HG03097 (cell line): ENCODE results near the gene DNAJC5.
"Not testable (repeated sequence)": the region's sequence is repeated elsewhere in the genome, so short reads cannot be mapped to it uniquely, and the experiment has no call there.

Experiments used
- ATAC-seq: cut with Tn5 transposase; IDR thresholded peaks from one replicate; pipeline ENCODE4 v1.9.1; 2021; ENCODE audit not compliant: unreplicated experiment, low FRiP score

The DNAJC5 gene

DNA sequence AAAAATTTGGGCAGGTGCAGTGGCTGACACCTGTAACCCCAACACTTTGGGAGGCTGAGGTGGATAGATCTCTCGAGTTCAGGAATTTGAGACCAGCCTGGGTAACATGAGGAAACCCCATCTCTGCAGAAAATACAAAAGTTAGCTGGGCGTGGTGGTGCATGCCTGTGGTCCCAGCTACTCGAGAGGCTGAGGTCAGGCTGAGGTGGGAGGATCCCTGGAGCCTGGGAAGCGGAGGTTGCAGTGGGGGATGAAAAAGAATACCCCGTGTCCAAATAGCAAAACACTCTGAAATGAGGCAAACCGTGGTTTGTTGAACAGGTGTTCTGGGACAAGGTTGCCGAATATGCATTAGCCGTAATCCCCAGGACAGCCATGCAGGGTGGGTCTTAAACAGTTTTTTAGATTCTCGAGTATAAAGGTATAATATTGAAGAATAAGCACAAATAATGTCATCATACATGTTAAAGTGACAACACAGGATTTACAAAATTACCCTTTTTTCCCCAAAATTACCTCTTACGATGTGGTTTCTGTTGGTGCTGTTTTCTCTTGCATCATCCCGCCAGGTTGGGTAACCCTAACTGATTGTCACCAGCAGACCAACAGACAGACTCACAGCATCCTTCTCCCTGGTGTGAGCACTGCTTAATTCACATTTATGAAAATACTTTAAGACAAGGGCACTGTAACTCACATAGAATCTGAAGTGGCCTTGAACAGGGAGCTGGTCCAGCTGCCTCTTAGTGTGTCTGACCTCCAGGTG is 9.1 kb downstream of the DNAJC5 start:
- no peak for ATAC-seq

DNA sequence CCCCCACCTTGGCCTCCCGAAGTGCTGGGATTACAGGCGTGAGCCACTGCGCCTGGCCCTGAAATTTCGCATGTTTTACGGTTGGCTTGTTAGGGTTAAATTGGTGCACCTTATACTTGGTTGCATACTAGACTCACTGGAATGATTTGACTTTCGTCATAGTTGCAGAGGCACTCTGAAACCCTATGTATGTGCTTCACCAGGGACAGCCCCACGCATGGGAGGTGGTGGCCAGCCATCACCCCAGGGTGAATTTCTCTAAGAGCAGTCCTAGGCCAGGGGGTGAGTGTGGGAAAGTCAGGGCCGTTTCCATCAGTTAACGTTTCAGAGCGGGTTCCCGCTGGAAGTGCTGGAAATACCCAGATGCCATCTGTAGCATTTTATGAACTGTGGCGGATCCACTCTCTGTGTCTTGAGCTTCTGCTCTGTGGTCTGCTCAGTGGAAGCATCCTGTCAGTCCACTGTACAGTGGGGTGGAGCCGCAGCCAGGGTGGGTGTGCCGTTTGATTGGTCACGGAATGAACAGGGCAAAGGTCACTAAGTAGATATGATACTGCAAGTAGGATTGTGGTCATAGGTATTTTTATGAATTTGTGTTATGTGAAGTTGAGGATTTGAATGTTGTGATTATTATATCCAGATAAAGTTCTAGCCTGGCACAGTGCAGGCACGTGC is 13.2 kb downstream of the DNAJC5 start:
- no peak for ATAC-seq

DNA sequence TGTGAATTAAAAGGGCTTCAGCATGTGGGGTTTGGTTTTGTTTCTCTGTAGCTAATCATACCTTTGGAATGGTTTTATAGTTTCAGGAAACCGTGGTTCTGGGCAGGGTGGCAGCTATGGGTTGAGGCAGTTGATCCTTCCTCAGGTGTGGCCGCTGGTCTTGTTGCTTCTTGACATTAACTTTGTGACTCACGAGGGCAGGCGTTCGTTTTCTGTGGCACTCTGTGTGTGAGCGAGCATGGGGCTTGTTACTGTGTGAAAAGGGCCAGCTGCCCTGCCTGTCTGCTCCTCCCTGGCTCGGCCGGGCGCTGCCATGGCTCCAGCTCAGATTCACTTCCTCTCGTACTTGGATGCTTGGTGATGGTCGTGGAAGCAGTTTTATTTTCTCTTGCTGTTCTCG is 16.2 kb downstream of the DNAJC5 start:
- no peak for ATAC-seq

DNA sequence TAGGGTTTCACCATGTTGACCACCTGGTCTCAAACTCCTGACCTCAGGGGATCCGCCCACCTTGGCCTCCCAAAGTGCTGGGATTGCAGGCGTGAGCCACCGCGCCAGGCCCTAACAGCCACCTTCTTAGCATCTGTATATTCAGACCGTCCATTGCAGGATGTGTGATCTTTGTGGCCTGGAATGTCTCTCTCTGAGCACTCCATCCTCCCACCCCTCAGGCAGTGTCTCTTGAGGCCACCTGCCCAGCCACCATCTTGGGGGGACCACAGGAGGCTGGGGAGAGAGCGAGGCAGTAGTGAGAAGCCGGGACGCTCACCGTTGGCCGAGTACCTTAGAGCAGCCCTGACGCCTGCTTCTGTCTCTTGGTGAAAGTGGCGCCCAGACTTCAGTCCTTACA is 18.8 kb downstream of the DNAJC5 start:
- ATAC-seq: no peak

DNA sequence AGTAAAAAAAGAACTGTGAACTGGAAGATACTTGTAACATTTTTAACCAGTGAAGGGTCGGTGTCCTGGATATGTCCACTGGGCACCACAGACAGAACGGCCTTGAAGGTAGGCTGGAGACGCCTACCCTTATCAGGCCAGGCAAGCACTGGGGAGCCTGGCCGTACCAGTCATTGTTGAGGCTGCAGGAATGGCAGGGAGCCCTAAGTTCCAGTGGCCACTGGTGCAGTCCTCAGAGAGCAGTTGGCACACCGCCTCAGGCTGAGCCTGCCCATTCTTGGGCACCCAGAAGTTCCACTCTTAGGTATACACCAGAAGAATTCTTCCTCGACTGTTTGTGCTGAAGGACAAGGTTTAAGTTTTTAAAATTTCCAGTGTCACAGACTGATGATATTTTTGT is 20.5 kb downstream of the DNAJC5 start:
- no peak for ATAC-seq

DNA sequence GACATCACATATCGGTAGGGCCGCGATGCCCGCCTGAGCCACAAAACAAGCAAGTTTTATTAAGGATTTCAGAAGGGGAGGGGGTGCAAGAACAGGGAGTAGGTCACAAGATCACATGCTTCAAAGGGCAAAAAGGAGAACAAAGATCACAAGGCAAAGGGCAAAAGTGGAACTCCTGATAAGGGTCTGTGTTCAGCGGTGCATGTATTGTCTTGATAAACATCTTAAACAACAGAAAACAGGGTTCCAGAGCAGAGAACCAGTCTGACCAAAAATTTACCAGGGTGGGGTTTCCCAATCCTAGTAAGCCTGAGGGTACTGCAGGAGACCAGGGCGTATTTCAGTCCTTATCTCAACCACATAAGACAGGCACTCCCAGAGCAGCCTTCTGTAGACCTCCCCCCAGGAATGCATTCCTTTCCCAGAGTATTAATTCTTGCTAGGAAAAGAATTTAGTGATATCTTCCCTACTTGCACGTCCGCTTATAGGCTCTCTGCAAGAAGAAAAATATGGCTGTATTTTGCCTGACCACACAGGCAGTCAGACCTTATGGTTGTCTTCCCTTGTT is 21.5 kb downstream of the DNAJC5 start:
- ATAC-seq: not testable (repeated sequence)

DNA sequence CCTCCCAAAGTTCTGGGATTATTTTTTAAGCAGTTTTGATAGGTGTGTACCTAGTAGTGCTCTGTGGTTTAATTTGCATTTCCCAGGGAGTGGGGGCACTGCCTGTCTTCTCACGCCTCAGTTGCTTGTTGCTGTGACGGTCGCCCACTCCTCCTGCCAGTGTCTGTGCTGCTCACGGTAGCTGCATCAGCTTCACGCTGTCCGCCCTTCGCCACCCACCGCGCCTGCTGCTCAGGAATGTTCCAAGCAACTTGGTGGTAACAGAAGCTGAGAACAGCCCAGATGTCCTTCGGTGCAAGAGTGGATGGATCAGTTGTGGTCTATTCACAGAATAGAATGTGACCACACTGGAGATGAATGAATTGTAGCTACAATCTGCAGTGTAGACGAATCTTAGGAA is 22.9 kb downstream of the DNAJC5 start:
- ATAC-seq: no peak

DNA sequence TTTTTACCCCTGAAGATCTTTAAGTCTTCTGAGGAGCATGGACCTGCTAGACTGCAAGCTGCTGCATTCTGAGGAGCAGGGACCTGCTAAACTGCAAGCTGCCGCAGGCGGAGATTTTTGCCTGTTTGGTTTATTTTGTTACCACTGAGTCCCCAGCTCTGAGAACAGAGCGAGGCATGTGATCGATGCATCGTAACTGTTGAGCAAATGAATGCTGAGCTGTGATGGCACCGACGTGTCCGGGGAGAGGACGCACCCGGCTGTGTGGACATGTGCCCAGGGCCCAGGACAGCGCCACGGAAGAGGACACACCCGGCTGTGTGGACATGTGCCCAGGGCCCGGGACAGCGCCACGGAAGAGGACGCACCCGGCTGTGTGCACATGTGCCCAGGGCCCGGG is 24.2 kb downstream of the DNAJC5 start:
- ATAC-seq: no peak

DNA sequence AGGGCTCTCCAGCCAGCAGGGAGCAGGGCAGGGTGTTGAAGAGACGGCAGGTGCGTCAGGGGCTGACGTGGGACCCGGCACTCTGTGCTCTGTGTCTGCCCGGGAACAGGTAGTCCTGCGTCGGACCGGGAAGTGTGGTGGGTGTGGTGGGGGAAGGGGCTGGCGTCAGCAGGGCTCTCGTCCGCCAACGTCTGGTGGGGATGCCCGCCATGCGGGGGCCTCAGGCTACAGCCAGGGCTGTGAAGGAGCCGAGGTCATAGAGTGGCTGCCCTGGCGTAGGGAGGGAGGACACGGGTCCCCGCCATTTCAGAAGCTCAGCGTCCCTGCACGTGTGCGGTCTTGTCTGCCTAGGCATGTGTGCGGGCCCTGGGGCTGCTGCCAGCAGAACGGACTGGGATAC is 25.3 kb downstream of the DNAJC5 start:
- no peak for ATAC-seq

DNA sequence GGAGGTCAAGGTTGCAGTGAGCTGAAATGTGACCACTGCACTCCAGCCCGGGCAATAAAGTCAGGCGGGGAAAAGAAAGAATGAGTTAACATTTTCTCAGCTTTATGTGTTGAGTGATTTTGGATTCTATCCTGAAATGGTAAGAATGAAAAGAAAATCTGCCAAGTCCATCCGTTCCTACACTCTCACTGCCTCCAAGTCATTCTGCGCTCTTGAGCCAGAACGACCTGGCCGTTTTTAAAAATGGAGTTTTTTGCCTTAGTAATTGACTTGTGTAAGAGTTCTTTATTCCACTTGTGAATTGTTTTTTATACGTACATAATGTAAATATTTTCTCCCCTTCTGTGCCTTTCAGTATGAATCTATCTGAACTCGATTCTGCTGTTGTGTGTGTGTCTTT is 28.7 kb downstream of the DNAJC5 start:
- no peak for ATAC-seq

DNA sequence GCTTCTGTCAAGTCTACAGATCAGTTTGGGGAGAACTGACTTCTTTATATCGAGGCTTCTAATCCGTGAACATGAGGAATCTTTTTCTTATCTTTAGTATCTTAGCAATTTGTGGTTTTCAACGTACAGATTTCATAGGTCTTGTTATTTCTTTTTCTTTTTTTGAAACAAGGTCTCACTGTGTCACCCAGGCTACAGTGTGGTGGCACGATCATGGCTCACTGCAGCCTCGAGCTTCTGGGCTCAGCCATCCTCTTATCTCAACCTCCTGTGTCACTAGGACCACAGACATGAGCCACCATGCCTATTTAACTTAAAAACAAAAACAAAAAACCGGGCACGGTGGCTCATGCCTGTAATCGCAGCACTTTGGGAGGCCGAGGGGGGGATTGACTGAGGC is 29.3 kb downstream of the DNAJC5 start:
- no peak for ATAC-seq

DNA sequence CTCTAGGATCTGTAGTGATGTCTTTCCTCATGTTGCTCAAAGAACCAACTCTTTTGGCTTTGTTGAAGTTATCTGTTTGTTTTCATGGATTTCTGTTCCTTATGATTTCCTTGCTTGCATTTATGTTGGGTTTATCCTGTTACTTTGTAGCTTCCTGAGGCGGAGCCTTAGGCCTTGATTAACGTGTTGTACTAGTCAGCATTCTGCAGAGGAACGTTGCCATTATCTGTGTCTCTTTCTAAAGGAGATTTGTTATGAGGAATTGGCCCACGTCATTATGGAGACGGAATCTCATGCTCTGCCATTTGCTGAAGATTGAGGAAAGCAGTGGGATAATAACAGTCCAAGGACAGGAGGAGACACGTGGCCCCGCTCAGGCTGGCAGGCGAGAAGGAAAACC is 31.4 kb downstream of the DNAJC5 start:
- ATAC-seq: no peak

DNA sequence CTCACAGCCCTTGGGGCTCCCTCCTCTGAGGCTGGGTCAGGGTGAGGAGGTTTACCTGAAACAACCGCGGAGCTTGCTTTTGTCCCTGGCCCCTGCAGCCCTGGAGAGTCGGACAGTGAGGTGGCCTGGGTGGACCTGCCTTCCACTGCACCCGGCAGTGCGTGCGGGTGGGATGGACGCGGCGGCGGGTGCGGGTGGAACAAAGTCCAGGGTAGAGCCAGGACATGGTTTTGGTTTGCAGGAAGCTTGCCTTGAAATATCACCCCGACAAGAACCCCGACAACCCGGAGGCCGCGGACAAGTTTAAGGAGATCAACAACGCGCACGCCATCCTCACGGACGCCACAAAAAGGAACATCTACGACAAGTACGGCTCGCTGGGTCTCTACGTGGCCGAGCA is 34.1 kb downstream of the DNAJC5 start:
- ATAC-seq: no peak

DNA sequence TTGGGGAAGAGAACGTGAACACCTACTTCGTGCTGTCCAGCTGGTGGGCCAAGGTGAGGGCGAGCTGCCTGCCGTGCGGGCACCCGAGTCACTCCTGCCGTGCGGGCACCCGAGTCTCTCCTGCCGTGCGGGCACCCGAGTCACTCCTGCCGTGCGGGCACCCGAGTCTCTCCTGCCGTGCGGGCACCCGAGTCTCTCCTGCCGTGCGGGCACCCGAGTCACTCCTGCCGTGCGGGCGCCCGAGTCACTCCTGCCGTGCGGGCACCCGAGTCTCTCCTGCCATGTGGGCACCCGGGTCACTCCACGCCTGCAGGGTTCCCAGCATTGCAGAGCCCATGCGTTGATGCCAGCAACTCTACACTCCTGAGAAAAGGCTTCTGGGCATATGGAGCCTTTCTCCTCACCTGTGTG is 34.6 kb downstream of the DNAJC5 start:
- not testable (repeated sequence) for ATAC-seq

DNA sequence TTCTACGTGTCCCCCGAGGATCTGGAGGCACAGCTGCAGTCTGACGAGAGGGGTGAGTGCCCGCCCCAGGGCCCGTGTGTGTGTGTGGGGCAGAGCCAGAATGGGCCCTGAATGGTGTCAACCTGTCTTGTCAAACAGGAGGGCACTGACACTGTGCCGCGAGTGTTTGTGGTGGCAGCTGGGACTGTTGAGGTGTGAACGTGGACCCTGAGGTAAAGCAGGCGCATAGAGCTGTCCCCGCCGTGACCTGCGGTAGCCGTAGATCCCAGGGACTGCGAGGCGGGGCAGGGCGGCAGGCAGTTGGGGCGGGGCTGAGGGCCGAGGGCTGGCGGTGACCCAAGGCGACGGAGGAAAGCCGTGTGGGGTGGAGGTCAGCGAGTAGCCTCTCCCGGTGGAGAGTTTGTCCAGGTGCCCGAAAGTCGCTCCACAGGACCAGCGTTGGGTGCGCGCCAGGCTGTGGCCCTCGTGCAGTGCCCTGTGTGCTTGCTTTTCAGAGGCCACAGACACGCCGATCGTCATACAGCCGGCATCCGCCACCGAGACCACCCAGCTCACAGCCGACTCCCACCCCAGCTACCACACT is 36.1 kb downstream of the DNAJC5 start:
- no peak for ATAC-seq

DNA sequence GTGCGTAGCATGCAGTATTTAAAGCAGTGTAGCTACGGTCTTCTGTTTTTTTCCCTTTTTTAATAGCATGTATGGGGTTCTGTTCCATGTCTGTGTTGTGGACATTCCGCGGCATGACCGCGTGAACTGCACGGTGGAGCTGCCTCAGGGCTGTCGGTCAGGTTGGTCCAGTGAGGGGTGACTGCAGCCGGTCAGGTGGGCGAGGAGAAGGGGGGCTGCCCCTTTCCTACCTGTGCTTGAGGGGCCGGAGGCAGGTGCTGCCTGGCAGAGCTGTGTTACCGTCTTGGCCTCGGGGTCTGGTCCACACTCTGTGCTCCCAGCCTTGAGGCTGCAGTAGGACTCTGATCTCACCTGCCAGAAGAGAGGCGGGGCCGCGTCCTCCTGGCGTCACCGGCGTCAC is 36.8 kb downstream of the DNAJC5 start:
- no peak for ATAC-seq

DNA sequence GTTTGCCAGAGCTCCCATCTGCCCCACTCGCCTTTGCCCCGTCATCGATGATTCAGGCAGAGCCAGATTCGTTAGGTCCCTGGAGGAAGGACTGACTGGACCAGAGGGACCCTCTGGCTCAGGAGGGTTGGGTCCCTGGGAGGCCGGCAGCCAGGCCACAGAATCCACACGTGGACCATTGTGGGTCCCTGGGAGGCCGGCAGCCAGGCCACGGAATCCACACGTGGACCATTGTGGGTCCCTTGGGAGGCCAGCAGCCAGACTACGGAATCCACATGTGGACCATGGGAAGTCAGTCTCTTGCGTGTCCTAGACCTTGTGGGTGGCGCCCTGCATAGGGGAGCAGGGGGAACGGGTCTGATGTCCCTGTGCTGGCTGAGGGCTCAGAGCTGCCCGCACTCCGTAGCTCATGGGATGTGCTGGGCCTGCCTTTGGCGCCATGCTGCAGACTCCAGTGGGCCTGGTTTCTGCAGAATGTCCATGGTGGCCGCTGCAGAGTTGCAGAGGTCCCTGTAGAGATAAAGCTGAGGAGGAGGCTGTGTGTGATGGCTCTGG is 37.8 kb downstream of the DNAJC5 start:
- ATAC-seq: no peak

DNA sequence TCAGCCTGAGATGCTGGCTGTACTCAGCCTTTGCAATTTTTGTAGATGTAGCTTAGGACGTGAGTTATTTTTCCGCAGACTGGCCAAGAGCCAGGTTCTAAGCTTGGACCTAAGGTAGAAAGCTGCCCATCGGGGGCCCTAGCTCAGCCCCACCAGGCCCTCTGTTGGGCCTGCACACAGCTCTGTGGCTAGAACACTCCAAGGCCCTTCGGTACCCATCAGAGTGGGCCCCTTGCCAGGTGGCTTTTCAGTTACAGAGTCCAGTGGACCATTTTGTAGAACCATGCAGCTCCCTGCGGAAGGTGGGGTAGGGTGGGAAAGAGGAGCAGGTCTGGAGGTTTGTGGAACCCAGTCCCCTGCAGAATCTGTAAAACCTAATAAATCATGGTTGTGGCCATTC is 38.7 kb downstream of the DNAJC5 start:
- no peak for ATAC-seq

DNA sequence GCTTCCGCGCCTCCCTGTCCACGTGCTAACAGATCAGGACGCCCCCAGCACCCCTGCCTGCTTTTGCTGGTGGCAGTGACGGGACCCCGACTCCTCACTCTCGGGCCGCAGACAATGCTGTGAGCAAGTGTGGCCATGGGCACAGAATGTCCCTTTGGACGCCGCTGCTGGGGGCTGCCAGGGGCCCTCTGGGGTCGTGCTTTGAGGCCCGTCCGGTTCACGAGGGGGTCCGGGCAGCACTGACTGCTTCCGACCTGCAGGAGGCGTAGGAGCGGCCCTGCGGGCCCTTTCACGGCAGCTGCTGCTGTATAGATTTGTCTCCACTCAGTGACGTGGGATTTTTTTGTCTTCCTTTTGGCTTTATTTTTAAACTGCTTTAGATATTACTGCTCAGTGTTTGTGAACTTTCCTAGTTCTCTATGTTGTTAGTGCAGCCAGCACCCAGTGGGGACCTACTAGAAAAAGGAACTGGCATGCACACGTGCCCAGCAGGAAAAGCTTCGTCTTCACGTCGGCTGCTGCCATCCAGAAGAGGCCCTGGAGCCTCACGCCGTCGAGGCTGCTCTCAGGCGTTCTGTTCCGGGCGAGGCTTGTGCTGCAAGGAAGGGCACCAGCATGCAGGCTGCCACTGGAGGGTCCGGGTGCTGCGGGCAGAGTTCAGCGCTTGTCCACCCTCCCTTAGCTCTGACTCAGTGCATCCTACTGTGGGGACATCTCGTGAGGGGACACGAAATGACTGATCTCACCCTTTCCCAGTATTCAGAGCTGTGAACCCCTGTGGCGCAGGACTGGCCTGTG is 39.5 kb downstream of the DNAJC5 start:
- ATAC-seq: no peak

DNA sequence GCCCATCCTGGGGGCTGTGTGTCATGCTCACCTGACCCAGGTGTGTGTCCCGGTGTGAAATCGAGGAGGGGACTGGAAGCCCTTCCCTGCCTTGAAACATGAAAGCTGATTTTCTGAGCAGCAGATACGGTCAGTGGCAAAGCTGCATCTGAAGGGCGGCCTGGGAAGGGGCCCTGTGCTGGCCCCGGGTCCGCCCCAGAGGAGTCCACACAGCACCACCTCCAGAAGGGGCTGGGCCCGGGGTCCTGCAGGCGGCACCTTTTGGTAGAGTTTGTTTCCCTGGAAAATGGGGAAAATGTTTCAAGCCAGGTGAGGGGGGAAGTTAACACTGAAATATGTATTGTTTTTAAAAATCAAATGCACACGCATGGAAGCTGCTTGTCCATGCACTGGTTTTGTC is 40.5 kb downstream of the DNAJC5 start:
- ATAC-seq: no peak

DNA sequence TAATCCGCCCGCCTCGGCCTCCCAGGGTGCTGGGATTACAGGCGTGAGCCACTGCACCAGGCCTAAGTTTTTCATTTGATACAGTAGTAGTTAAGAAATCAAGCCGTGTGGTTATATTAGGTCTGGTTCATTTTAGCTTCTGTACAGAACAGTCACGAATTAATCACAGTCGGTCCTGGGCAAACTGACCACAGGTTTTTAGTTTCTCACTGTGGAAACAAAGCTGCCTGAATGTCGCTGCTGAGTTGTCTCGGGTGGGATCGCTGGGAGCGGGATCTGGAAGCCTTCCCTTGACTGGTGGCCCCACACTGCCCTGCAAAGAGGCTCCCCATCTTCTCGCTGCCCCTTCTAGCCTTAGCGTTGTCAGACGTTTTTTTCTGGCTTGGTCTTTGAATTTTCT is 42.7 kb downstream of the DNAJC5 start:
- no peak for ATAC-seq
